ENCODE measurements around the gene KRTAP4-12.

- TF ChIP-seq ZNF138 (CRISPR knock-in tag; conservative IDR thresholded peaks at IDR 0.05) (no peak), SP1 (CRISPR knock-in tag; conservative IDR thresholded peaks at IDR 0.05) (no peak), NR3C1 (CRISPR knock-in tag; conservative IDR thresholded peaks at IDR 0.05; ENCODE audit: low read depth) (no peak), NR2C2 (CRISPR knock-in tag; IDR thresholded peaks at IDR 0.05) (no peak), ELF4 (CRISPR knock-in tag; IDR thresholded peaks at IDR 0.05; ENCODE audit: low read depth) (no peak), JUN (CRISPR knock-in tag; IDR thresholded peaks at IDR 0.05) (no peak), ATF1 (CRISPR knock-in tag; IDR thresholded peaks at IDR 0.05) (no peak)
- TF ChIP-seq, protein P1, sequence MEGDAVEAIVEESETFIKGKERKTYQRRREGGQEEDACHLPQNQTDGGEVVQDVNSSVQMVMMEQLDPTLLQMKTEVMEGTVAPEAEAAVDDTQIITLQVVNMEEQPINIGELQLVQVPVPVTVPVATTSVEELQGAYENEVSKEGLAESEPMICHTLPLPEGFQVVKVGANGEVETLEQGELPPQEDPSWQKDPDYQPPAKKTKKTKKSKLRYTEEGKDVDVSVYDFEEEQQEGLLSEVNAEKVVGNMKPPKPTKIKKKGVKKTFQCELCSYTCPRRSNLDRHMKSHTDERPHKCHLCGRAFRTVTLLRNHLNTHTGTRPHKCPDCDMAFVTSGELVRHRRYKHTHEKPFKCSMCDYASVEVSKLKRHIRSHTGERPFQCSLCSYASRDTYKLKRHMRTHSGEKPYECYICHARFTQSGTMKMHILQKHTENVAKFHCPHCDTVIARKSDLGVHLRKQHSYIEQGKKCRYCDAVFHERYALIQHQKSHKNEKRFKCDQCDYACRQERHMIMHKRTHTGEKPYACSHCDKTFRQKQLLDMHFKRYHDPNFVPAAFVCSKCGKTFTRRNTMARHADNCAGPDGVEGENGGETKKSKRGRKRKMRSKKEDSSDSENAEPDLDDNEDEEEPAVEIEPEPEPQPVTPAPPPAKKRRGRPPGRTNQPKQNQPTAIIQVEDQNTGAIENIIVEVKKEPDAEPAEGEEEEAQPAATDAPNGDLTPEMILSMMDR (IDR thresholded peaks at IDR 0.05): no peak
- TF ChIP-seq, protein P2, sequence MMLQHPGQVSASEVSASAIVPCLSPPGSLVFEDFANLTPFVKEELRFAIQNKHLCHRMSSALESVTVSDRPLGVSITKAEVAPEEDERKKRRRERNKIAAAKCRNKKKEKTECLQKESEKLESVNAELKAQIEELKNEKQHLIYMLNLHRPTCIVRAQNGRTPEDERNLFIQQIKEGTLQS (CRISPR knock-in tag; conservative IDR thresholded peaks at IDR 0.05): no peak
- TF ChIP-seq, protein P3, sequence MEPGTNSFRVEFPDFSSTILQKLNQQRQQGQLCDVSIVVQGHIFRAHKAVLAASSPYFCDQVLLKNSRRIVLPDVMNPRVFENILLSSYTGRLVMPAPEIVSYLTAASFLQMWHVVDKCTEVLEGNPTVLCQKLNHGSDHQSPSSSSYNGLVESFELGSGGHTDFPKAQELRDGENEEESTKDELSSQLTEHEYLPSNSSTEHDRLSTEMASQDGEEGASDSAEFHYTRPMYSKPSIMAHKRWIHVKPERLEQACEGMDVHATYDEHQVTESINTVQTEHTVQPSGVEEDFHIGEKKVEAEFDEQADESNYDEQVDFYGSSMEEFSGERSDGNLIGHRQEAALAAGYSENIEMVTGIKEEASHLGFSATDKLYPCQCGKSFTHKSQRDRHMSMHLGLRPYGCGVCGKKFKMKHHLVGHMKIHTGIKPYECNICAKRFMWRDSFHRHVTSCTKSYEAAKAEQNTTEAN (CRISPR knock-in tag; IDR thresholded peaks at IDR 0.05): no peak
- TF ChIP-seq, protein P4, sequence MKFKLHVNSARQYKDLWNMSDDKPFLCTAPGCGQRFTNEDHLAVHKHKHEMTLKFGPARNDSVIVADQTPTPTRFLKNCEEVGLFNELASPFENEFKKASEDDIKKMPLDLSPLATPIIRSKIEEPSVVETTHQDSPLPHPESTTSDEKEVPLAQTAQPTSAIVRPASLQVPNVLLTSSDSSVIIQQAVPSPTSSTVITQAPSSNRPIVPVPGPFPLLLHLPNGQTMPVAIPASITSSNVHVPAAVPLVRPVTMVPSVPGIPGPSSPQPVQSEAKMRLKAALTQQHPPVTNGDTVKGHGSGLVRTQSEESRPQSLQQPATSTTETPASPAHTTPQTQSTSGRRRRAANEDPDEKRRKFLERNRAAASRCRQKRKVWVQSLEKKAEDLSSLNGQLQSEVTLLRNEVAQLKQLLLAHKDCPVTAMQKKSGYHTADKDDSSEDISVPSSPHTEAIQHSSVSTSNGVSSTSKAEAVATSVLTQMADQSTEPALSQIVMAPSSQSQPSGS (CRISPR knock-in tag; IDR thresholded peaks at IDR 0.05; ENCODE audit: borderline replicate concordance, low read depth): no peak
- TF ChIP-seq, protein P5, sequence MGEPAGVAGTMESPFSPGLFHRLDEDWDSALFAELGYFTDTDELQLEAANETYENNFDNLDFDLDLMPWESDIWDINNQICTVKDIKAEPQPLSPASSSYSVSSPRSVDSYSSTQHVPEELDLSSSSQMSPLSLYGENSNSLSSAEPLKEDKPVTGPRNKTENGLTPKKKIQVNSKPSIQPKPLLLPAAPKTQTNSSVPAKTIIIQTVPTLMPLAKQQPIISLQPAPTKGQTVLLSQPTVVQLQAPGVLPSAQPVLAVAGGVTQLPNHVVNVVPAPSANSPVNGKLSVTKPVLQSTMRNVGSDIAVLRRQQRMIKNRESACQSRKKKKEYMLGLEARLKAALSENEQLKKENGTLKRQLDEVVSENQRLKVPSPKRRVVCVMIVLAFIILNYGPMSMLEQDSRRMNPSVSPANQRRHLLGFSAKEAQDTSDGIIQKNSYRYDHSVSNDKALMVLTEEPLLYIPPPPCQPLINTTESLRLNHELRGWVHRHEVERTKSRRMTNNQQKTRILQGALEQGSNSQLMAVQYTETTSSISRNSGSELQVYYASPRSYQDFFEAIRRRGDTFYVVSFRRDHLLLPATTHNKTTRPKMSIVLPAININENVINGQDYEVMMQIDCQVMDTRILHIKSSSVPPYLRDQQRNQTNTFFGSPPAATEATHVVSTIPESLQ (CRISPR knock-in tag; IDR thresholded peaks at IDR 0.05): no peak
Observed at GRCh38 chr17:41167561-41167960, 43.6 kb upstream of the KRTAP4-12 start.

Measured in WTC11 (cell line).